Measurements from ENCODE around the gene ARHGAP10.

ARHGAP10 gene

DNA sequence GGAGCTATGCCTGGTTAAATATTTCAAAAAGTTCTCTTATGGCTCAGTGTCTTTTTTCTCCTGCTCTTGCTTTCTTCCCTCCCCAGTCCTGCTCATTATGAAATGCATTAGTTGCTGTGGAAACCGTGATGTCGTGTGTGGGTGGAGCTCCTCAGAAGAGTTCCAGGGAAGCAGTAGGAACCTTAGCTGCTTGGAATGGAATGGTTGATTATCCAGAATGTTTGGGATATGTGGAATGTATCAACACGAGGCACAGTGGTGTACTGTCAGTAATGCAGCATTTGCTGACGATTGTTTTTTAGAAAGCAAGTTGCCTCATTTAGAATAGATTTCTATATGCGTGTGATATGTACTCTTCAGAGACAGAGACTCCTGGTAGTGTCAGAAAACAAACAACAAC is 333.2 kb downstream of the ARHGAP10 start:
- no peak for TF ChIP-seq TEAD4 (IDR thresholded peaks at IDR 0.05)
- TF ChIP-seq, protein P1, sequence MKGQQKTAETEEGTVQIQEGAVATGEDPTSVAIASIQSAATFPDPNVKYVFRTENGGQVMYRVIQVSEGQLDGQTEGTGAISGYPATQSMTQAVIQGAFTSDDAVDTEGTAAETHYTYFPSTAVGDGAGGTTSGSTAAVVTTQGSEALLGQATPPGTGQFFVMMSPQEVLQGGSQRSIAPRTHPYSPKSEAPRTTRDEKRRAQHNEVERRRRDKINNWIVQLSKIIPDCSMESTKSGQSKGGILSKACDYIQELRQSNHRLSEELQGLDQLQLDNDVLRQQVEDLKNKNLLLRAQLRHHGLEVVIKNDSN (IDR thresholded peaks at IDR 0.05) = no peak
- TF ChIP-seq TAF1 (IDR thresholded peaks at IDR 0.05; ENCODE audit: low read depth) = no peak
- TF ChIP-seq, protein P2, sequence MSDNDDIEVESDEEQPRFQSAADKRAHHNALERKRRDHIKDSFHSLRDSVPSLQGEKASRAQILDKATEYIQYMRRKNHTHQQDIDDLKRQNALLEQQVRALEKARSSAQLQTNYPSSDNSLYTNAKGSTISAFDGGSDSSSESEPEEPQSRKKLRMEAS (IDR thresholded peaks at IDR 0.05) = no peak
- TF ChIP-seq, protein P3, sequence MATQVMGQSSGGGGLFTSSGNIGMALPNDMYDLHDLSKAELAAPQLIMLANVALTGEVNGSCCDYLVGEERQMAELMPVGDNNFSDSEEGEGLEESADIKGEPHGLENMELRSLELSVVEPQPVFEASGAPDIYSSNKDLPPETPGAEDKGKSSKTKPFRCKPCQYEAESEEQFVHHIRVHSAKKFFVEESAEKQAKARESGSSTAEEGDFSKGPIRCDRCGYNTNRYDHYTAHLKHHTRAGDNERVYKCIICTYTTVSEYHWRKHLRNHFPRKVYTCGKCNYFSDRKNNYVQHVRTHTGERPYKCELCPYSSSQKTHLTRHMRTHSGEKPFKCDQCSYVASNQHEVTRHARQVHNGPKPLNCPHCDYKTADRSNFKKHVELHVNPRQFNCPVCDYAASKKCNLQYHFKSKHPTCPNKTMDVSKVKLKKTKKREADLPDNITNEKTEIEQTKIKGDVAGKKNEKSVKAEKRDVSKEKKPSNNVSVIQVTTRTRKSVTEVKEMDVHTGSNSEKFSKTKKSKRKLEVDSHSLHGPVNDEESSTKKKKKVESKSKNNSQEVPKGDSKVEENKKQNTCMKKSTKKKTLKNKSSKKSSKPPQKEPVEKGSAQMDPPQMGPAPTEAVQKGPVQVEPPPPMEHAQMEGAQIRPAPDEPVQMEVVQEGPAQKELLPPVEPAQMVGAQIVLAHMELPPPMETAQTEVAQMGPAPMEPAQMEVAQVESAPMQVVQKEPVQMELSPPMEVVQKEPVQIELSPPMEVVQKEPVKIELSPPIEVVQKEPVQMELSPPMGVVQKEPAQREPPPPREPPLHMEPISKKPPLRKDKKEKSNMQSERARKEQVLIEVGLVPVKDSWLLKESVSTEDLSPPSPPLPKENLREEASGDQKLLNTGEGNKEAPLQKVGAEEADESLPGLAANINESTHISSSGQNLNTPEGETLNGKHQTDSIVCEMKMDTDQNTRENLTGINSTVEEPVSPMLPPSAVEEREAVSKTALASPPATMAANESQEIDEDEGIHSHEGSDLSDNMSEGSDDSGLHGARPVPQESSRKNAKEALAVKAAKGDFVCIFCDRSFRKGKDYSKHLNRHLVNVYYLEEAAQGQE (IDR thresholded peaks at IDR 0.05; ENCODE audit: low read depth) = no peak
- no peak for TF ChIP-seq RAD21 (IDR thresholded peaks at IDR 0.05; ENCODE audit: low read depth)
- no peak for TF ChIP-seq CEBPB (IDR thresholded peaks at IDR 0.05)
- TF ChIP-seq YY1 (IDR thresholded peaks at IDR 0.05; ENCODE audit: low read depth) = no peak
- no peak for TF ChIP-seq CREB1 (IDR thresholded peaks at IDR 0.05; ENCODE audit: low read depth)
- no peak for TF ChIP-seq NFIC (IDR thresholded peaks at IDR 0.05)
- TF ChIP-seq FOXM1 (IDR thresholded peaks at IDR 0.05; ENCODE audit: borderline replicate concordance, low read depth) = no peak
- no peak for TF ChIP-seq EP300 (IDR thresholded peaks at IDR 0.05; ENCODE audit: borderline replicate concordance)
- TF ChIP-seq EGR1 (IDR thresholded peaks at IDR 0.05) = no peak
- no peak for TF ChIP-seq TCF12 (IDR thresholded peaks at IDR 0.05; ENCODE audit: low read depth)
- TF ChIP-seq ZBTB7A (IDR thresholded peaks at IDR 0.05; ENCODE audit: low read depth) = no peak

DNA sequence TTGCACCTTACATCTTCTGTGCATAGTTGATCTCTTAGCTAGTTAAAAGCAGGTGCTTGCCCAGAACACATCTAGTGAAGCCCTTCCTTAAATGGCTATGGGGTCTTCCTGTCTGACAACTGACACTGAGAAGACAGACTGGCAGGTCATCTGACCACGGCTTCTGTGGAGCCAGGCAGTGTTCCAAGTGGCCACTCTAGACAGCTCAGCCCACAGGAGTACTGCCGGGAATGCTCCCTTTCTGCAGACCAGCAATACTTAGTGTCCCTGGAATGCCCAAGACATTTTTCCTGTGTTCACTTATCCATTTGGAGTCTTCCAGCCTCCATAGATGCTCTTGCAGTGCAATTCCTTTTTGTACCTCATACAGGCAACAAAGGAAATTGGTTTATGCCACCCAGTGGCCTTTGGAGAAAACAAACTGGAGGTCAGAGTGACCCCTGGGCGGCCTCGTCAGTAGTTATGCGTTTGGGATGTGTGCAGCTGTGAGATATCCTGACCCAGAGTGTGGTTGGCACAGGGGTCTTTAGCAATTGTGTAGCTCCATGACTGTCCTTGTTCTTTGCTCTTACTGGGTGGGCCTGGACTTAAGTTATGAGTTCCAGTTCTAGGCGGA is 335.5 kb downstream of the ARHGAP10 start:
- TF ChIP-seq, protein P3 (IDR thresholded peaks at IDR 0.05; ENCODE audit: low read depth) = no peak
- TF ChIP-seq RAD21 (IDR thresholded peaks at IDR 0.05; ENCODE audit: low read depth) = 0 out of 2 replicates have a peak, but pooled peaks have one; percentile 1

DNA sequence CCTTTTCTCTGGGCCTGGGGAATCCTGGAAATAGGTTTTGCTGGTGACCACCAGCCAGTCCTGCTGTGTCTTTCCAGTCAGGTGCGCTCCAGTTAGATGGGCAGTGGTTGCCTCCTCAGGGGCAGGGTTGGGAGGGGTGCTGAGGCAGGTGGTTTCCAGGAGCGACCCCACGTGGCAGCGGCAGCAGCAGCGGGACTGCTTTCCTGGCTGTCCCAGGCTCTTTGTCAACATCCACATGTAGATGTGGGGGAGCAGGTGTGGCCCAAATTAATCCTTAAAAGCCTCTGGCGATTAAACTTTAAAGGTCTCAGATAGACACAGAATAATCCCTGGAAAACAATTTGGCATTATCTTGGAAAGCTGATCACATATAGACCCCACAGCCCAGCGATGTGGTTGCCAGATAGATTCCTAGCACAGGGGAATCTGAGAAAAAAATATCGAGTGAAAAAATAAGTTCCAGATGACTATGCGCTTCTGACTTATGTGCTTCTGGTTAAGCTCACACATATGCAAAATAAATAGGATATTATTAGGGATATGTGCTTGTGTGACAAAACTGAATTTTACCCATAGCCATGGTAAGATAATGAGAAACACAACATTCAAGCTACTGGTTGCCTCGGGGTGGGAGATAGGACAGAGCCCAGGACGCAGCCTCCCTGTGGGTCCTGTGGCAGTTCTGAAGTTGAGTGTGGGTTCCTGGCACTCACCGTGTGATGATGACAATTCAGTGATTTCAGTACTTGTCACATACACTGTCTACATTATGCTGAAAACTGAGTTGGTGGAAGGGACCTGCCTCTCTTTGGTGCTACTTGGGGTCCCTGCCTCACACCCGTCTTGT is 336.4 kb downstream of the ARHGAP10 start:
- TF ChIP-seq YY1 (IDR thresholded peaks at IDR 0.05; ENCODE audit: low read depth) = no peak
- TF ChIP-seq, protein P3 (IDR thresholded peaks at IDR 0.05; ENCODE audit: low read depth) = no peak
- no peak for TF ChIP-seq ZBTB7A (IDR thresholded peaks at IDR 0.05; ENCODE audit: low read depth)
- TF ChIP-seq, protein P2 (IDR thresholded peaks at IDR 0.05) = no peak
- TF ChIP-seq TCF12 (IDR thresholded peaks at IDR 0.05; ENCODE audit: low read depth) = no peak
- no peak for TF ChIP-seq EP300 (IDR thresholded peaks at IDR 0.05; ENCODE audit: borderline replicate concordance)
- TF ChIP-seq NFIC (IDR thresholded peaks at IDR 0.05) = no peak
- no peak for TF ChIP-seq FOXM1 (IDR thresholded peaks at IDR 0.05; ENCODE audit: borderline replicate concordance, low read depth)
- TF ChIP-seq CREB1 (IDR thresholded peaks at IDR 0.05; ENCODE audit: low read depth) = no peak
- TF ChIP-seq TAF1 (IDR thresholded peaks at IDR 0.05; ENCODE audit: low read depth) = no peak
- no peak for TF ChIP-seq CEBPB (IDR thresholded peaks at IDR 0.05)
- TF ChIP-seq, protein P1 (IDR thresholded peaks at IDR 0.05) = no peak
- no peak for TF ChIP-seq TEAD4 (IDR thresholded peaks at IDR 0.05)
- TF ChIP-seq RAD21 (IDR thresholded peaks at IDR 0.05; ENCODE audit: low read depth) = no peak
- no peak for TF ChIP-seq EGR1 (IDR thresholded peaks at IDR 0.05)
